GM06990 (cell line): Measurements from ENCODE around the gene TTC33.
"Not testable (repeated sequence)": the region's sequence is repeated elsewhere in the genome, so short reads cannot be mapped to it uniquely, and the experiment has no call there.

Source experiments
- DNase-seq: peaks from one replicate; pipeline ENCODE4 v3.0.0-alpha.2; 2011; ENCODE audit not compliant: insufficient read length; ENCODE audit errors: extremely low read depth
- H3K27me3 ChIP-seq: replicated peaks from 2 replicates; pipeline ENCODE4 v1.6.0; 2011; ENCODE audit warnings: low read length; ENCODE audit not compliant: control insufficient read depth, insufficient read depth
- H3K36me3 ChIP-seq: 2 replicates; pipeline ENCODE4 v1.5.1; 2011; ENCODE audit warnings: low read length; ENCODE audit not compliant: control insufficient read depth, insufficient read depth
- H3K4me3 ChIP-seq: replicated peaks from 2 replicates; pipeline ENCODE4 v1.5.1; 2011; ENCODE audit warnings: low read depth, mild to moderate bottlenecking, control low read depth, low read length
- TF ChIP-seq, protein P1 (sequence below): IDR thresholded peaks from 2 replicates; pipeline ENCODE4 v1.5.1; 2011; ENCODE audit warnings: low read length, control low read depth, mild to moderate bottlenecking, inconsistent platforms; ENCODE audit not compliant: insufficient read depth, poor library complexity, severe bottlenecking

Gene TTC33

GRCh38 chr5:40733434-40733833 lies 22.3 kb downstream of the TTC33 start:
- TF ChIP-seq, protein P1, sequence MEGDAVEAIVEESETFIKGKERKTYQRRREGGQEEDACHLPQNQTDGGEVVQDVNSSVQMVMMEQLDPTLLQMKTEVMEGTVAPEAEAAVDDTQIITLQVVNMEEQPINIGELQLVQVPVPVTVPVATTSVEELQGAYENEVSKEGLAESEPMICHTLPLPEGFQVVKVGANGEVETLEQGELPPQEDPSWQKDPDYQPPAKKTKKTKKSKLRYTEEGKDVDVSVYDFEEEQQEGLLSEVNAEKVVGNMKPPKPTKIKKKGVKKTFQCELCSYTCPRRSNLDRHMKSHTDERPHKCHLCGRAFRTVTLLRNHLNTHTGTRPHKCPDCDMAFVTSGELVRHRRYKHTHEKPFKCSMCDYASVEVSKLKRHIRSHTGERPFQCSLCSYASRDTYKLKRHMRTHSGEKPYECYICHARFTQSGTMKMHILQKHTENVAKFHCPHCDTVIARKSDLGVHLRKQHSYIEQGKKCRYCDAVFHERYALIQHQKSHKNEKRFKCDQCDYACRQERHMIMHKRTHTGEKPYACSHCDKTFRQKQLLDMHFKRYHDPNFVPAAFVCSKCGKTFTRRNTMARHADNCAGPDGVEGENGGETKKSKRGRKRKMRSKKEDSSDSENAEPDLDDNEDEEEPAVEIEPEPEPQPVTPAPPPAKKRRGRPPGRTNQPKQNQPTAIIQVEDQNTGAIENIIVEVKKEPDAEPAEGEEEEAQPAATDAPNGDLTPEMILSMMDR = no peak
- DNase-seq = no peak
- Histone ChIP-seq H3K27me3 (no peaks in the 10 kb centered on the region), H3K4me3 (no peak overlapping the region), H3K36me3 (no peaks in the 10 kb centered on the region)

DNA sequence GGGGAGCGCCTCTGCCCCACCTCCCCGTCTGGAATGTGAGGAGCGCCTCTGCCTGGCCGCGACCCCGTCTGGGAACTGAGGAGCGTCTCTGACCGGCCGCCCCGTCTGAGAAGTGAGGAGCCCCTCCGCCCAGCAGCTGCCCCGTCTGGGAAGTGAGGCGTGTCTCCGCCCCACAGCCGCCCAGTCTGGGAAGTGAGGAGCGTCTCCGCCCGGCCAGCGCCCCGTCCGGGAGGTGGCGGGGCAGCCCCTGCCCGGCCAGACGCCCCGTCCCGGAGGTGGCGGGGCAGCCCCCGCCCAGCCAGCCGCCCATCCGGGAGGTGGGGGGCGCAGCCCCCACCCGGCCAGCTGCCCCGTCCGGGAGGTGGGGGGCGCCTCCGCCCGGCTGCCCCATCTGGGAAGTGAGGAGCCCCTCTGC lies 33.3 kb downstream of the TTC33 start:
- not testable (repeated sequence) for DNase-seq, H3K4me3 ChIP-seq, H3K27me3 ChIP-seq, H3K36me3 ChIP-seq

DNA sequence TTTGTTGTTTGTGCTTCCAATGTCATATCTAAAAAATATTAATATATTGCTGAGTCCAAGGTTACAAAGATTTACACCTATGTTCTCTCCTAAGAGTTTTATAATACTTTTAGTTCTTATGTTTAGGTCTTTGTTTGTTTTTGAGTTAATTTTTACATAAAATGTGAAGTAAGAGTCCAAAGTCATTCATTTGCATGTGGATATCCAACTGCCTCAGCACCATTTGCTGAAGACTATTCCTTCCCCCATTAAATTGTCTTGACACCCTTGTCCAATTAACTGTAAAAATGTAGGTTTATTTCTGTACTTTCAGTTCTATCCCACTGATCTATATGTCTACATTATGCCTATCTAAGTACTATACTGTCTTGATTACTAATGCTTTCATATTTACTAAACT lies 35.7 kb downstream of the TTC33 start:
- H3K36me3 ChIP-seq = no peaks in the 10 kb centered on the region
- no peaks in the 10 kb centered on the region for H3K27me3 ChIP-seq
- TF ChIP-seq, protein P1 = no peak
- DNase-seq = no peak
- no peak overlapping the region for H3K4me3 ChIP-seq

DNA sequence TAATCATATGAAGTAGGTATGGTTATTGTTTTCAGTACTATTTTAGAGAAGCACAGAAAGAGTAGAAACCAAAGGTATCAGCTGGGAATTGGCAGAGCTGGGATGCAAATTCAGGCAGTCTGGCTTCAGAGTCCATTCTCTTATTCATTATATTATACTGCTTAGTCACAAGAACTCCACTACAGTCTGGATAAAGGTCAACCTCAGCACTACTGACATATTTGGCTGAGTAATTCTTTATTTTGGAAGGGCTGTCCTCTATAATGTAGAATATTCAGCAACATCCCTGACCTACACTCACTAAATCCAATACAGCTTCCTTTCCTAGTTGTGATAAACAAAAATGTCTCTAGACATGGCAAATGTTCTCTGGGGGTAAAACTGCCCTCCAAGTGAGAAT lies 38.5 kb downstream of the TTC33 start:
- Histone ChIP-seq H3K4me3 (no peak overlapping the region), H3K27me3 (no peaks in the 10 kb centered on the region), H3K36me3 (no peaks in the 10 kb centered on the region)
- DNase-seq = no peak
- TF ChIP-seq, protein P1 = no peak

- Histone ChIP-seq H3K36me3 (no peaks in the 10 kb centered on the region), H3K27me3 (no peaks in the 10 kb centered on the region), H3K4me3 (no peak overlapping the region)
- DNase-seq = no peak
- TF ChIP-seq, protein P1 = no peak
Observed at GRCh38 chr5:40716590-40716989, 39.2 kb downstream of the TTC33 start.

- Histone ChIP-seq H3K4me3 (no peak overlapping the region), H3K36me3 (no peaks in the 10 kb centered on the region), H3K27me3 (no peaks in the 10 kb centered on the region)
- TF ChIP-seq, protein P1 = peak; percentile 16
- no peak for DNase-seq
Observed at GRCh38 chr5:40716000-40716399, 39.8 kb downstream of the TTC33 start.
